Keratinocyte (primary cell): ENCODE results near the gene WASF3. TPM values are rescaled to one million over a fixed set of nuclear protein-coding genes. Genes with fewer than 3 reads are reported as not detected.

Source experiments
- DNase-seq: peaks from one replicate; pipeline ENCODE4 v3.0.0-alpha.2; 2011; ENCODE audit warnings: low read depth, missing footprints, low spot score
- FAIRE-seq: peaks from 2 replicates; lab custom pipeline; 2011; peaks lifted over from hg19 to GRCh38; lab: Jason Lieb, UNC
- H2AFZ ChIP-seq: 2 replicates; pipeline ENCODE4 v1.6.0; 2012; ENCODE audit warnings: low read length, control low read depth, inconsistent platforms; ENCODE audit not compliant: control insufficient read depth
- H3K27ac ChIP-seq: 2 replicates; pipeline ENCODE4 v1.5.1; 2011; ENCODE audit warnings: low read length; ENCODE audit not compliant: control insufficient read depth, insufficient read depth
- H3K27me3 ChIP-seq: 3 replicates; pipeline ENCODE4 v1.6.0; 2011; ENCODE audit warnings: low read length; ENCODE audit not compliant: control insufficient read depth, insufficient read depth; ENCODE audit errors: extremely low read depth
- H3K36me3 ChIP-seq, 2 experiments: 2 replicates in 1 of 2; 3 replicates in 1 of 2; pipeline ENCODE4 v1.5.1; 2011; ENCODE audit warnings: low read length in 2 of 2, mild to moderate bottlenecking in 1 of 2; ENCODE audit not compliant: control insufficient read depth in 2 of 2, insufficient read depth in 2 of 2; ENCODE audit errors: extremely low read depth in 1 of 2
- H3K4me1 ChIP-seq: 3 replicates; pipeline ENCODE4 v1.5.1; 2011; ENCODE audit warnings: low read length; ENCODE audit not compliant: control insufficient read depth, insufficient read depth; ENCODE audit errors: extremely low read depth
- H3K4me2 ChIP-seq: 3 replicates; pipeline ENCODE4 v1.6.0; 2011; ENCODE audit warnings: low read depth, low read length; ENCODE audit not compliant: control insufficient read depth, insufficient read depth; ENCODE audit errors: extremely low read depth
- H3K4me3 ChIP-seq, 3 experiments: fragments of 200-600 bp in 1 of 3; sonication (generic) in 1 of 3; 2 replicates in 2 of 3; 3 replicates in 1 of 3; pipeline ENCODE4 v1.5.1; 2011 to 2016; ENCODE audit warnings: low read length in 3 of 3, mild to moderate bottlenecking in 3 of 3, control low read depth in 2 of 3, inconsistent platforms in 1 of 3, low read depth in 1 of 3, mixed read lengths in 1 of 3, mixed run types in 1 of 3, moderate library complexity in 1 of 3; ENCODE audit not compliant: control insufficient read depth in 2 of 3, insufficient read depth in 2 of 3; ENCODE audit errors: extremely low read depth in 1 of 3
- H3K79me2 ChIP-seq: 2 replicates; pipeline ENCODE4 v1.6.0; 2012; ENCODE audit warnings: low read length; ENCODE audit not compliant: control insufficient read depth, insufficient read depth
- H3K9ac ChIP-seq: 3 replicates; pipeline ENCODE4 v1.6.0; 2011; ENCODE audit warnings: low read length; ENCODE audit not compliant: control insufficient read depth, insufficient read depth; ENCODE audit errors: extremely low read depth
- H3K9me1 ChIP-seq: 3 replicates; pipeline ENCODE4 v1.6.0; 2011; ENCODE audit warnings: low read length; ENCODE audit not compliant: control insufficient read depth, insufficient read depth; ENCODE audit errors: extremely low read depth
- H3K9me3 ChIP-seq: 2 replicates; pipeline ENCODE4 v1.5.1; 2012; ENCODE audit warnings: low read depth, low read length; ENCODE audit not compliant: control insufficient read depth
- H4K20me1 ChIP-seq: 3 replicates; pipeline ENCODE4 v1.6.0; 2011; ENCODE audit warnings: low read length; ENCODE audit not compliant: control insufficient read depth, insufficient read depth; ENCODE audit errors: extremely low read depth
- EZH2 ChIP-seq: IDR thresholded peaks from one replicate; pipeline ENCODE4 v1.6.1; 2012; ENCODE audit warnings: inconsistent platforms, mild to moderate bottlenecking, low read length, moderate library complexity
- dilution Hi-C: fragments of 300-500 bp; cut with MboI; formaldehyde crosslinking; loops from one replicate; pipeline ENCODE4 v1.7.0; 2020; ENCODE audit warnings: low sequenced_read_pairs; ENCODE audit not compliant: extremely low pct_ligation_motif_present
- polyA plus RNA-seq, 5 experiments: library from polyadenylated mRNA; depleted of rRNA in 3 of 5; stranded (reverse) in 3 of 5; stranded (forward) in 1 of 5; unstranded in 1 of 5; fragments of >200 nt; gene quantifications; 1 replicate in 1 of 5; 2 replicates in 3 of 5; 3 replicates in 1 of 5; pipeline versions ENCODE4 v1.2.1 to v1.2.3, GENCODE V29; 2011 to 2012; ENCODE audit warnings: missing spikeins in 2 of 5, low read depth in 1 of 5, low replicate concordance in 1 of 5
- TF ChIP-seq, protein P1 (sequence below), 3 experiments: IDR thresholded peaks in 1 of 3; conservative IDR thresholded peaks in 1 of 3; optimal IDR thresholded peaks in 1 of 3; 2 replicates in 2 of 3; 3 replicates in 1 of 3; pipeline versions ENCODE3 to v1.5.1; 2011; ENCODE audit warnings: low read length in 3 of 3, mild to moderate bottlenecking in 3 of 3, moderate library complexity in 2 of 3, control low read depth in 1 of 3, inconsistent platforms in 1 of 3; ENCODE audit not compliant: insufficient read depth in 2 of 3; ENCODE audit errors: extremely low read depth in 1 of 3

Gene WASF3
- polyA plus RNA-seq, 1 donor (not counting 4 experiments of a cell fraction or from before 2014, with no cell fraction given): 6.3 TPM

DNA sequence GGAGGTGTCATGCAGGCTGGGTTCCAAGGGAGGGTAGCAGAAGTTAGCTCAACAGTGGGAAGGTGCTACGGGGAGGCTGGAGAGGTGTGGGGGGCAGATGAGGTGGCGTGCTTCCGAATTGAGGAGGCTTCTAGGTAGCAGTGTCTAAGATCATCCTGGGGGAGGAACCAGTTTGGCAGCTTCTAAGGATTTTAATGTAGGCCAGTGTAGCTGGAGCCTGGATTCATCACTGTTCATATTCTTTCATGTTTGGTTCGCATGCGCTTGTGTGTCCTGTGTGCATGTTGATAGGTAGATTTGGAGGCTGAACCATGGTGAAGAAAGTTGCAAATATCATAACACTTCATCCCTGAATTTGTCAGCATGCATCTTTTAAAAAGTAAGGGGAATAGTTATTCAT is 116.4 kb downstream of the WASF3 start:
- H3K27ac ChIP-seq: no peak overlapping the region
- FAIRE-seq: no peak
- H3K4me1 ChIP-seq: no peaks in the 10 kb centered on the region
- no peaks in the 10 kb centered on the region for H4K20me1 ChIP-seq
- no peak overlapping the region for H3K9ac ChIP-seq
- dilution Hi-C loops: no loop called here
- H3K79me2 ChIP-seq: no peaks in the 10 kb centered on the region
- no peaks in the 10 kb centered on the region for H3K27me3 ChIP-seq
- no peaks in the 10 kb centered on the region for H3K9me3 ChIP-seq
- DNase-seq: no peak
- H3K4me2 ChIP-seq: no peak overlapping the region
- no peak for TF ChIP-seq EZH2
- TF ChIP-seq, protein P1, sequence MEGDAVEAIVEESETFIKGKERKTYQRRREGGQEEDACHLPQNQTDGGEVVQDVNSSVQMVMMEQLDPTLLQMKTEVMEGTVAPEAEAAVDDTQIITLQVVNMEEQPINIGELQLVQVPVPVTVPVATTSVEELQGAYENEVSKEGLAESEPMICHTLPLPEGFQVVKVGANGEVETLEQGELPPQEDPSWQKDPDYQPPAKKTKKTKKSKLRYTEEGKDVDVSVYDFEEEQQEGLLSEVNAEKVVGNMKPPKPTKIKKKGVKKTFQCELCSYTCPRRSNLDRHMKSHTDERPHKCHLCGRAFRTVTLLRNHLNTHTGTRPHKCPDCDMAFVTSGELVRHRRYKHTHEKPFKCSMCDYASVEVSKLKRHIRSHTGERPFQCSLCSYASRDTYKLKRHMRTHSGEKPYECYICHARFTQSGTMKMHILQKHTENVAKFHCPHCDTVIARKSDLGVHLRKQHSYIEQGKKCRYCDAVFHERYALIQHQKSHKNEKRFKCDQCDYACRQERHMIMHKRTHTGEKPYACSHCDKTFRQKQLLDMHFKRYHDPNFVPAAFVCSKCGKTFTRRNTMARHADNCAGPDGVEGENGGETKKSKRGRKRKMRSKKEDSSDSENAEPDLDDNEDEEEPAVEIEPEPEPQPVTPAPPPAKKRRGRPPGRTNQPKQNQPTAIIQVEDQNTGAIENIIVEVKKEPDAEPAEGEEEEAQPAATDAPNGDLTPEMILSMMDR (optimal IDR thresholded peaks at IDR 0.05 in 1 of 3, IDR thresholded peaks at IDR 0.05 in 1 of 3, conservative IDR thresholded peaks at IDR 0.05 in 1 of 3; ENCODE audit: extremely low read depth in 1 of 3, insufficient read depth in 2 of 3, low read length in 3 of 3): no peak
- H3K36me3 ChIP-seq: peaks cover 0 to 3% of the 10 kb centered on the region in 2 experiments
- no peak overlapping the region for H2AFZ ChIP-seq
- H3K9me1 ChIP-seq: no peaks in the 10 kb centered on the region
- H3K4me3 ChIP-seq: no peak overlapping the region

DNA sequence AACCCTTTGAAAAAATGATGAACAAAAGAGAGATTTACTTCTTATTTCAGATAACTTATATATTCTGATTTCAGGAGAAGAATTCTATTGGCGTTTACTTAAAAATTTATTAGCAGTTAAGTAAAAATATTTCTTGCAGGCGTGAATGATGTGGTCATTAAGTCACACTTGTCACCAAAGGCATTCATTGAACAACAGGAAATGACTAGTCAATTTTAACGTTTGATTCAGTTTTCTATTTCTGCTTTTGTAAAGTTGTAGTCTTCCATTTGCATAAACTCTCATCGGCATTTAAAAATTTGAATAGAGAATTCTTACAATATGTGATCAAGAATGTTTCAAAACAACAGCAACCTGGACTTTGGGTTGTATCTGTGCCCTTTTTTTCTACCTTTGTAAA is 119.7 kb downstream of the WASF3 start:
- no peak for FAIRE-seq
- dilution Hi-C loops: no loop called here
- no peaks in the 10 kb centered on the region for H3K79me2 ChIP-seq

More for the DNA sequence above, 119.7 kb downstream of the WASF3 start:
- TF ChIP-seq EZH2: no peak
- TF ChIP-seq, protein P1 (optimal IDR thresholded peaks at IDR 0.05 in 1 of 3, IDR thresholded peaks at IDR 0.05 in 1 of 3, conservative IDR thresholded peaks at IDR 0.05 in 1 of 3; ENCODE audit: extremely low read depth in 1 of 3, insufficient read depth in 2 of 3, low read length in 3 of 3): no peak
- no peak for DNase-seq
- no peaks in the 10 kb centered on the region for H4K20me1 ChIP-seq
- H2AFZ ChIP-seq: no peak overlapping the region
- no peaks in the 10 kb centered on the region for H3K27me3 ChIP-seq
- peaks cover 0 to 6% of the 10 kb centered on the region in 2 experiments for H3K36me3 ChIP-seq
- H3K9ac ChIP-seq: no peak overlapping the region
- H3K27ac ChIP-seq: no peak overlapping the region
- H3K4me2 ChIP-seq: no peak overlapping the region
- H3K9me3 ChIP-seq: no peaks in the 10 kb centered on the region
- no peaks in the 10 kb centered on the region for H3K9me1 ChIP-seq
- no peak overlapping the region for H3K4me3 ChIP-seq
- no peaks in the 10 kb centered on the region for H3K4me1 ChIP-seq
